GM21526 (cell line): ENCODE measurements around the gene STOML1.
"Not testable (repeated sequence)": the region's sequence is repeated elsewhere in the genome, so short reads cannot be mapped to it uniquely, and the experiment has no call there.

ENCODE experiments used
- ATAC-seq: cut with Tn5 transposase; IDR thresholded peaks from one replicate; pipeline ENCODE4 v1.9.1; 2021; ENCODE audit warnings: moderate library complexity; ENCODE audit not compliant: unreplicated experiment, low FRiP score

STOML1 gene

GRCh38 chr15:73988445-73988969 lies 3.6 kb downstream of the STOML1 start:
- ATAC-seq: no peak

- ATAC-seq: no peak
Observed at GRCh38 chr15:73987681-73988444, 4.2 kb downstream of the STOML1 start.

GRCh38 chr15:73987250-73987649 lies 4.8 kb downstream of the STOML1 start:
- ATAC-seq: no peak

GRCh38 chr15:73986776-73987056 lies 5.4 kb downstream of the STOML1 start:
- ATAC-seq: no peak

- ATAC-seq: no peak
Observed at GRCh38 chr15:73986055-73986775, 5.9 kb downstream of the STOML1 start.

GRCh38 chr15:73985101-73985873 lies 6.8 kb downstream of the STOML1 start:
- ATAC-seq: no peak

GRCh38 chr15:73984208-73984979 lies 7.7 kb downstream of the STOML1 start:
- no peak for ATAC-seq

- no peak for ATAC-seq
Observed at GRCh38 chr15:73983773-73984172, 8.3 kb downstream of the STOML1 start.

GRCh38 chr15:73983211-73983727 lies 8.8 kb downstream of the STOML1 start:
- ATAC-seq: no peak

GRCh38 chr15:73982222-73982962 lies 9.7 kb downstream of the STOML1 start:
- no peak for ATAC-seq

GRCh38 chr15:73981761-73982221 lies 10.3 kb downstream of the STOML1 start:
- no peak for ATAC-seq

GRCh38 chr15:73979636-73980035 lies 12.5 kb downstream of the STOML1 start:
- ATAC-seq: no peak

- ATAC-seq: no peak
Observed at GRCh38 chr15:73978896-73979295, 13.2 kb downstream of the STOML1 start.

- not testable (repeated sequence) for ATAC-seq
Observed at GRCh38 chr15:73975440-73976125, 16.5 kb downstream of the STOML1 start.

GRCh38 chr15:73973683-73974200 lies 18.4 kb downstream of the STOML1 start:
- ATAC-seq: not testable (repeated sequence)

- ATAC-seq: no peak
Observed at GRCh38 chr15:73972984-73973682, 19.0 kb downstream of the STOML1 start.

GRCh38 chr15:73969151-73969759 lies 22.8 kb downstream of the STOML1 start:
- ATAC-seq: no peak

GRCh38 chr15:73968461-73968860 lies 23.6 kb downstream of the STOML1 start:
- no peak for ATAC-seq
